Kidney epithelial cell (primary cell): ENCODE results near the gene ALDH1A2. TPM values are rescaled to one million over a fixed set of nuclear protein-coding genes. Genes with fewer than 3 reads are reported as not detected.
"Not testable (repeated sequence)": the region's sequence is repeated elsewhere in the genome, so short reads cannot be mapped to it uniquely, and the experiment has no call there.

Source experiments
- DNase-seq: peaks from one replicate; pipeline ENCODE4 v3.0.0-alpha.2; 2010; ENCODE audit warnings: low read depth
- H3K27me3 ChIP-seq: 2 replicates; pipeline ENCODE4 v1.6.0; 2011; ENCODE audit warnings: low read length; ENCODE audit not compliant: control insufficient read depth, insufficient read depth
- H3K36me3 ChIP-seq: 2 replicates; pipeline ENCODE4 v1.5.1; 2011; ENCODE audit warnings: low read length; ENCODE audit not compliant: control insufficient read depth, insufficient read depth
- H3K4me3 ChIP-seq: 2 replicates; pipeline ENCODE4 v1.5.1; 2011; ENCODE audit warnings: low read depth, mild to moderate bottlenecking, control low read depth, low read length
- CTCF ChIP-seq: IDR thresholded peaks from 2 replicates; pipeline ENCODE4 v1.5.1; 2011; ENCODE audit warnings: mild to moderate bottlenecking, moderate library complexity, low read length, control low read depth, inconsistent platforms; ENCODE audit not compliant: insufficient read depth, poor library complexity, severe bottlenecking
- total RNA-seq: library from RNA; depleted of rRNA; stranded (reverse); fragments of >200 nt; gene quantifications from 2 replicates; pipeline ENCODE4 v1.2.3, GENCODE V29; 2015

ALDH1A2 gene
- total RNA-seq = 23.8 and 29.7 TPM in 2 replicates

- Histone ChIP-seq H3K36me3 (no peaks in the 10 kb centered on the region), H3K27me3 (peaks cover 12% of the 10 kb centered on the region), H3K4me3 (peak within 1 kb of the TSS; percentile 45)
- DNase-seq = no peak
- no peak for TF ChIP-seq CTCF
Observed at GRCh38 chr15:58065445-58066041, at the start of gene ALDH1A2. Gene ALDH1A2 (minus strand): TSS chr15:58065711. CDS start chr15:58065650, 61 bp downstream.

- H3K27me3 ChIP-seq = no peaks in the 10 kb centered on the region
- DNase-seq = no peak
- no peaks in the 10 kb centered on the region for H3K36me3 ChIP-seq
- H3K4me3 ChIP-seq = no peak overlapping the region
- no peak for TF ChIP-seq CTCF
Observed at GRCh38 chr15:58114812-58115211, 49.3 kb upstream of the ALDH1A2 start.

- no peaks in the 10 kb centered on the region for H3K36me3 ChIP-seq
- H3K4me3 ChIP-seq = no peak overlapping the region
- no peaks in the 10 kb centered on the region for H3K27me3 ChIP-seq
- no peak for DNase-seq
- no peak for TF ChIP-seq CTCF
Observed at GRCh38 chr15:58114388-58114787, 48.9 kb upstream of the ALDH1A2 start.

- DNase-seq, H3K36me3 ChIP-seq, H3K4me3 ChIP-seq, H3K27me3 ChIP-seq: not testable (repeated sequence)
Observed at GRCh38 chr15:58113358-58113757, 47.8 kb upstream of the ALDH1A2 start.

GRCh38 chr15:58111718-58112104 lies 46.2 kb upstream of the ALDH1A2 start:
- no peak for TF ChIP-seq CTCF
- Histone ChIP-seq H3K36me3 (no peaks in the 10 kb centered on the region), H3K4me3 (no peak overlapping the region), H3K27me3 (no peaks in the 10 kb centered on the region)
- DNase-seq = no peak

GRCh38 chr15:58110999-58111717 lies 45.6 kb upstream of the ALDH1A2 start:
- TF ChIP-seq CTCF = no peak
- Histone ChIP-seq H3K36me3 (no peaks in the 10 kb centered on the region), H3K27me3 (no peaks in the 10 kb centered on the region), H3K4me3 (no peak overlapping the region)
- DNase-seq = no peak
